Activated CD4-positive, alpha-beta T cell treated with anti-CD3 and anti-CD28 coated beads, Interleukin-2, amount 50 U/mL, for 4 hours (primary cell): ENCODE results near the gene SMTNL1.

Experiments used
- DNase-seq, 2 experiments: peaks; one replicate each; pipeline ENCODE4 v3.0.0-alpha.2; 2020

The SMTNL1 gene, protein sequence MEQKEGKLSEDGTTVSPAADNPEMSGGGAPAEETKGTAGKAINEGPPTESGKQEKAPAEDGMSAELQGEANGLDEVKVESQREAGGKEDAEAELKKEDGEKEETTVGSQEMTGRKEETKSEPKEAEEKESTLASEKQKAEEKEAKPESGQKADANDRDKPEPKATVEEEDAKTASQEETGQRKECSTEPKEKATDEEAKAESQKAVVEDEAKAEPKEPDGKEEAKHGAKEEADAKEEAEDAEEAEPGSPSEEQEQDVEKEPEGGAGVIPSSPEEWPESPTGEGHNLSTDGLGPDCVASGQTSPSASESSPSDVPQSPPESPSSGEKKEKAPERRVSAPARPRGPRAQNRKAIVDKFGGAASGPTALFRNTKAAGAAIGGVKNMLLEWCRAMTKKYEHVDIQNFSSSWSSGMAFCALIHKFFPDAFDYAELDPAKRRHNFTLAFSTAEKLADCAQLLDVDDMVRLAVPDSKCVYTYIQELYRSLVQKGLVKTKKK

DNA sequence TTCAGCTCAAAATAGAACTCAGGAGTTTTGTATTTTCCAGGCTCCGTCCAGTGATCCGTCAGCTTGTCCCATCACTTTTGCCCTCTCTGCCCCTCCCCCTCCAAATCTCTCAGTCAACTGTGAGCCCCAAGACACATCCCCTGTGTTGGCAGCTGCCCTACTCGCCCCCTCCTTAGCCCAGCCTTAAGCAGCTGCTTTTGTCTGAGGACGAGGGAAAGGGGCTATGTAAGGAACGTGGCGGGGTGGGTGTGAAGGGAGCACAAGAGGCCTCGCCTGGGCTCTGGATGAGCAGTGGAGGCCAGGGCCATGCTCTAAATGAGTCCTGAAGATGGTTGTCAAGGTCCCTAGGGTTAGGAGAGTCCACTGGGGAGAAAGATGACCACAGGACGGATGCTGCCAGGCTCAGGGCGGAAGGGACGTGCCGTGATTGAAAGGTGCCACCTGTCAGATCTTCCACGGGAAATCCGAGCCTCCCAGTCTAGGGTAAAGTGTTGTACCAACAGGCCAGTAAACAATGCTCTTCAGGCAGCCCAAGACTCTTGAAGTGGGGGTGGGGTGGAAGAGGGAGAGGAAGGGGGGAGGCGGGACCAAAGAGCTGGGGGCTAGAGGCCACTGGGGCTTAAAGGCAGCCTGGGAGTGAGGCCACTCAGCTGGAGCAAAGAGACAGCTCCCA, at the start of gene SMTNL1:
Gene SMTNL1, plus strand, starts transcription at position 649 of the 673 bp plus-strand sequence. CDS start 5,048 bp downstream, outside the sequence.
- no peak for DNase-seq

DNA sequence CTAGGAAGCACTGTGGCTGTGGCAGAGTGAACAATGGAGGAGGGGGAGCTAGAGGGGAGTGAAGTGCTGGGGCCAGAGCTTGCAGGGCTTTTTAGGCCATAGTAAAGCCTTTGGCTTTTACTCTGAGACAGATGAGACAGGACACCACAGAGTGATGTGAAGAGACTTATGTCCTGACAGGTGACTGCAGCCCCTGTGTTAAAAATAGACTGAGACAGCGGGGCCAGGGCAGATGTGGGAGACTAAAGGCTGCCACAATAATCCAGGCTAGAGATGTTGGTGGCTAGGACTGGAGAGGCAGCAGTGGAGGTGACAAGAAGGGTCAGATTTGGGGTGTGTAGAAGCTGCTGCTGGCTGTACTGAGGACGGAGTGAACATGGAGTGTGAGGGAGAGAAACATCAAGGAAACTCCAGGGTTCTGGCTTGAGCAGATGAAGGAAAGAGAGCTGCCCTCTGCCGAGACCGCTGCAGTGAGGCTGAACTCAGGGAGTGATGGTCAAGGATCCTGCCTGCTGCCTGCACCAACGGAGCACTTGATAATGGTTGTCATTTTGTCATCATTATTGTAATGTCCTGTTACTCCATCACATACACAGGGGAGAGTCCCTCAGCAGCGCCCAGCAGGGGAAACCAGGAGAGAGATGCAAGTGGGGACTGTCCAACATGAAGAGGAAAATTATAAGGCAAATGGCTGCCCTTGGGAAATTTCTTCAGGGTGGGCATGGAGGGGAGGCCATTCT, 49.3 kb upstream of the SMTNL1 start:
- DNase-seq = no peak

DNA sequence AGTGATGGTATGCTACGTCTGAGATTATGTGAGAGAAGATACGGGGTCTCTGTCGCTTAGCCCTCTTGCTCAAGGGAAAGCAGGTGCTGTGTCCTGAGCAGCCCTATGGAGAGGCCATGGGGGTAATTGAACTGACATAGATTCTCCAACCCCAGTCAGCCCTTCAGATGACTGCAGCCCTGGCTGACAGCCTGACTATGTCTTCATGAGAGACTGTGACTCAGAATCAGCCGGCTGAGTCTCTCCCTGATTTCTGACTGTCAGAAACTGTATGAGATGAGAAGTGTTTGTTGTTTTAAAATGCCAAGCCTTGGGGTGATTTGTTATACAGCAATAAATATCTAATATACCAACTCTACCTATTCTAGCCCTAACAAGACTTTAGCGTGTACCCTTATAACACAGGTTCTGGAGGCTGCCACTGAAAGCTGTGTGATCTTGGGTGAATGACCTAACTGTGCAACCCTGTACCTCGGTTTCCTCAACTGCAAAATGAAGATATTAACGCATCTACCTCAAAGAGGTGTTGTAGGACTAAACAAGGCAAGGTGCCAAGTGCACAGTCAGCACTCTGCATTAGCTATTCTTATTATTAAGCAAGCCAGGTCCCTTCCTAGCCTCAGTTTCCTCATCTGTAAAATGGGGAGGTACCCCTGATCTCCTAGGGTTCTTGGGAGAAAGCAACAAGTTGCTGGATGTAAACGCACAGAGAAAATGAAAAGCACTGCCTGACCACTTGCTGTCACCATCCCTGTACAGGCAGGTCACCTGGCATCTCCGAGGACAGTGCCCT, 46.7 kb upstream of the SMTNL1 start:
- DNase-seq = no peak

DNA sequence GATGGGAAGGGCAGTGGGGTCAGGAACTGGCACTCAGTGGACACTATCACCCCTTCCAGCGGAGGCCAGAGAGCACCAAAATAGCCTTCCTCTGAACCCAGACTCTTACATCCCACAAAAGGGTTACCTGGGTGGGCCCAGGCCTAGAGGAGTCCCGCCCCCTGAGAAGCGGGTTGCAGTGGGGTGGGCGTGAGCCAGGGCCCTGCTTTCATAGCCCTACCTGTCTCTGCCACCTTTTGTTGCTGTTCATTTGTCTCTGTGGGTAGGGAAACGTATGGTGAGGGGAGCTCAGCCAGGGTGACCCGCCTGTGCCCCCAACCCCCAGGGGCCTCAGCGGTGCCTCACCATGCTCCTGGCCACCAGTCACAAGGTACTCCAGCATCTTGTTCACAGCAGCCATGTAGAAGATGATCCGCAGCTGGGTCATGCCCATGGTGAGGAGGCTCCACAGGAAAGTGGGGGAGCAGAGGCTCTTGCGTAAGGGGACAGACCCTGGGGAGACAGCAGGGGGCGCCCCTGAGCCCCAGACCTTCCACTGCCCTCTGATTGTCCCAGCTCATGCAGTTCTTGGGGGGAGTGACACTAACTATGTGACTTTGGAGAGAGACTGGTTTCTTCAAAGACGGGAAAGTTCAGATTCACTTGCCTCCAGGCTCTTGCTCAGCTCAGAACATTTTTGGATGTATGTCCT, 45.9 kb upstream of the SMTNL1 start:
- DNase-seq = peak; percentile 36 to 41

DNA sequence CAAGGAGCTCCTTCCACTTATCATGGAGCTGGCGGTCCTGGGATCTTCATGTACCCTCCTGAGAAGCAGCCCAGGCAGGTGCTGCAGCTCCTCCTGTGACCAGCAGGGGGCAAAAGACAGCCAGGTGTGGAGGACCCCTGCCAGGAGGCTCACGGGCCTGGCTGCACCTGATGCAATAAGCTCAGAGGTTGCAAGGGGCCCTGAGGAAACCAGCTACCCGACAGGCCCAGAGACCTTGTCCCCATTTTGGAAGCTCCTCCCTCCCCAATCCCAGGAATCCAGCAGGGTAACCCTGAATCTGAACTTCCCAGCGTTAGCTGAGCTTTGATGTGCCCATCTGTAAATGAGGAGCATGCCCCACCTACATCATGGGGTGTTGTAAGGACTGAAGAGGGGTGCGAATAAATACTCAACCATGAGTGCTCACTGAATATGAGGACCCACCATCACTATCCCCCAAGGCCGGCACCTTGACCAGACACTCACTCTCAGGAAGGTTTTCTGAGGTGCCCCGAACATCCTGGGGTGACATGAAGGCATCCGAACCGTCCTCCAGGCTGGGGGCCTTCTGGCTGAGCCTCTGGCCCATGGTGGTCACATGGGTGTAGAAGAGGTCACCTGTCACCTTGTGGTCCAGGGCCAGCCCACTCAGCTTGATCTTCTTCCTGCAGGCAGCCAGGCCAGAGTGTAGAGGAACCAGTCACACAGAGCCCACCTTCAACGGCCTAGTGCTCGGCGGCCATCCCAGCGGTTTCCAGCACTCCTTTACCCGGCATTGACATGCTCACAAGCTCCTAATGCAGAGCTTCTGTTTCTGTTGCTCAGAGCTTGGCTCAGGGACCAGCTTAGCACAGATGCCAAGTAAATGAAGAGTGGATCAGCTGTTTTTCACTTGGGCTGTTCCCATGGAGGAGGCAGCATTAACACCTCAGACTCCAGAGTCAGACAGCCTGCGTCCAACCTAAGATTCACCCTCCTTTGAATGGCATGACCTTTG, 43.6 kb upstream of the SMTNL1 start:
- DNase-seq = peak; percentile 77 to 81

DNA sequence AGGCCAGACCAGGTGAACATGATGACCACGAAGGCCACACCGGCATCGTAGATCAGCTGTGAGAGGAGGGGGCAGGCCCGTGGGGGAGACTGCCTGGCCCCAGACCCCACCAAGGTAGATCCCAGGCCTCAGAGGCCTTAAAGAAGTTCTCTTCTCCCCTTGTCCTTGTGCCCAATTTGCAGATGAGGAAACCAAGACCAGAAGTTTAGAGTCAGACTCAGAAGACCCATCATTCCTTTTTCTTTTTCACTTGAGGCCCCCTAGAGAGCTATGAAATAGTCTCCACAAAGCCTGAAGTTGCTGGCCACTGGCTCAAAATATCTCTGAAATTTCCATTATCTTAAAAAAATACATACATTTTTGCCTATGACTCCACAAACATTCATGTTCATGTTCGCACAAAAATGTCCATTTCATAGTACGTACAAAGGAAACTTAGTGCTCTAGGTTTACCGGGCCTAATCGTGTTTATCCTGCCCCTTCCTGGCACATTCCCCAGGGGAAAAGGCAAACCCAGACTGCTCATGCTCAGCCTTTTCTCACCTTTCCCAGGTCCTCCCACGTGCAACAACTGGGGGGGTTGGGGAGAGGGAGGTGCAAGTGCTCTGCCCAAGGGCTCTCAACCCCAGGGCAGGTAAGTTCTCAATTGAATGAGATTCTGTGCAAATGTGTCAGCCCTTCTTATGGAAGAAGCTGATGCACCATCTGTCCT, 41.1 kb upstream of the SMTNL1 start:
- DNase-seq = no peak

DNA sequence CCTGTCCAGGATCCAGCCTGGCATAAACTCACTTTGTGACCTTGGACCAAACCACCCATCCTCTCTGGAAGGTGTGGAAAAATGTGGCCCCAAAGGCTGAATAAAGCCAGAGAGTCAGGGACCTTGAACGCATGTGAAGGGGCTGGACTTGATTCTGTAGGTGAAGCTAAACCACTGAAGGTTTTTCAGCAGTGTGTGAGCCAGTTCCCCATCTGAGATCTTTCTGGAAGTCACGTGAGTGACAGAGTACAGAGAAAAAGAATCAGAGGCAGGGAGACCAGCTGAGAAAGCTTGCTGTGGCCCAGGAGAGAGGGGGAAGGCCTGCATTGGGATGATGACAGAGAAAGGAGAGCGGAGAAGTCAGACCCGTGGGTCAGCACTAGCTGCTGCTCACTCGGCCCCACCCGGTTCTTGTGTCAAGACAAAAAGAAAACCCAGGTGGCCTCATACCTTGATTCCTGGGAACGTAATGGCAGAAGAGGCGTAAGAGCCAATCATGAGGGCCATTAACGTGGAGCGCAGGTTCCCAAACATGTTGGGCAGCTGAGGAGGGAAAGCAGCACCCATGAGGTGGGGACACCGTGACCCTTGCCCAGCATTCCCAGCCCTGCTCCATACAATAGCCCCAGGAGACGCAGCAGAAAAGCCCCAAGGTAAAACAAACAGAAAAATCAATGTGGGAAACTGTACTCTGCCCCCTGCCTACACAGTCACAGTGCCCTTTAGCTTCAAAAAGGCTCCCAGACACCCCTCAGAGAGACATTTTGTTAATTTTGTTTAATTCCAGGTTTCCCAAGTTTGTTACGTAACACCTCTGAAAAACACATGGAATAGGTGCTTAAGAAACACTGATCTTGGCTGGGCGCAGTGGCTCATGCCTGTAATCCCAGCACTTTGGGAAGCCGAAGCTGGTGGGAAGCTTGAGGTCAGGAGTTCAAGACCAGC, 39.8 kb upstream of the SMTNL1 start:
- DNase-seq = no peak

DNA sequence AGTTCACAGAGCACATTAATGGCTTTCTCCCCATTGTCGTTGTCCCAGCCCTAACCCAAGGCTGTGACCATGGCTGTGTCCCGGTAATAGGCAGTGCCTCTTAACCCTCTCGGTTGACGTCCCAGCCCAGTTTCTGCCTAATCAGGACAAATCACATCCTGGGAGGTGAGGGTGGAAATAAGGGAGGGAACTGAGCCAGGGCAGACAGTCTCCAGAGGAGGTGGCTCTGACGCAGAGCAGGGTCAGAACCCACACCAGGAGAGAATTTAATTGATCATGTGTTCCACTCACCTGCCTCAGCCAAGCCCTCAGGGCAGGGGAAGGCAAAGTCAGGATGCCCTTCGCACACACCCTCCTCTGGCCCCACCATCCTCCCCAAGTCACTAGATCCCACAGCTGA, 38.9 kb upstream of the SMTNL1 start:
- DNase-seq = no peak

DNA sequence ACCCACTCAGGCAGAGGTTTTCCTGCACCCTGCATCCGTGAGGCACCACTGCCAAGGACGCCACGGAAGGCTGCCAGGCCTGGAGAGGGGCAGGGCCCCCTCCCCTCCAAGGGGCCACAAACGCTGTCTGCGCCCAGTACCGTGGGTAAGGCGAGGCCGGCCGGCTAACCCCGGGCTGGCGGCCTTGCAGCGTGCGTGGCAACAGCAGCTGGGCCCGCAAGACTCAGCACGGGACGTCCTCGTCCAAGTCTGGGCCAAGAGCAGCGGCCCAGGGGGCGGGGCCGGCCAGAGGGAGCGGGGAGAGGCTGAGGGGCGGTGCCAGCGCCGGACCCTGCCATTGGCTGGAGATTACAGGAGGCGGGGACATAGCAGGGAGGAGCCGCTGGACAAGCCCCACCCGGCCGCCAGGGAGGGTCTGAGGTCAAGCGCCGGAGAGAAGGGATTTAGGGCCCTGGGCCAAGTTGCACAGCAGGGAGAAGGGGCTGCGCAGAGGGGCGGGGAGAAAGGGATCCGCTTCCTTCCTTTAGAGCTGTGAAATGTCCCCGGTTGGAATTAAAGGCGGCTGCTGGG, 37.9 kb upstream of the SMTNL1 start:
- DNase-seq = no peak

DNA sequence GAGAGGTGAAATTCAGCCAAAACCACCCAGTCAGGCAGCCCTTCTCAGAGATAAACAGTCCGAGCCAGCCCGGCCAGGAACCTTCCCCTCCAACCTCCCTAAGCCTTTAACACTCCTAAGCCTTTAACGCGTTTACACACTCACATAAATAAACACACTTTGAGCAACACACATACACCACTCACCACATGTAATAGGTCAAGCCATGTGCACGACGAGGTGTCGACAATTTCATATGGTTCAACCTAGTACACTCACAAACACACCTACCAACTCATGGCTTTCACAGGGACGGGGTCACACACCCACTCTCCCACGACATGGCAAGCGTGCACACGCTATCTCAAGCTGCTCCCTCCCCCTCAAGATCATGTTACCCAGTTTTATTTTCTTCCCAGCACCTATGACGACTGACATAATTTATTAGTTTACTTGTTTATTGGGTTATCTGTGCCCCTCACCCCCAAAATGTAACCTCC, 37.4 kb upstream of the SMTNL1 start:
- DNase-seq = no peak

DNA sequence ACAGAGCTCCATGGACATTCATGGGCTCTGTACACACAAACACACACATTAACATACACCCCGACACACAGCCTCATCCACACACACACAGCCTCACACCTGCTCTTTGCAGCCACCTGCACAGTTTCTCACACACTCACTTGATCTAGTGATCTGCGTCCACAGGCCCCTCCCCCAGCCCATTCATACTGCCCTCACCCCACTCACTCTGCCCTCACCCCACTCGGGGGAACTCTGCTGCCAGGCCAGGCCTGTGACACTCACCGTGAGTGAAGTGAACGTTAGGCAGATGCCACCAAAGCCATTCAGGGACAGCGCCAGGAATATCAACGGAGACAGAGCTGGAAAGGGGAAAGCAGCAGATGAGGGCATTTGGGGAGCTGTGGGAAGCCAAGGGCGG, 36.9 kb upstream of the SMTNL1 start:
- DNase-seq = no peak

DNA sequence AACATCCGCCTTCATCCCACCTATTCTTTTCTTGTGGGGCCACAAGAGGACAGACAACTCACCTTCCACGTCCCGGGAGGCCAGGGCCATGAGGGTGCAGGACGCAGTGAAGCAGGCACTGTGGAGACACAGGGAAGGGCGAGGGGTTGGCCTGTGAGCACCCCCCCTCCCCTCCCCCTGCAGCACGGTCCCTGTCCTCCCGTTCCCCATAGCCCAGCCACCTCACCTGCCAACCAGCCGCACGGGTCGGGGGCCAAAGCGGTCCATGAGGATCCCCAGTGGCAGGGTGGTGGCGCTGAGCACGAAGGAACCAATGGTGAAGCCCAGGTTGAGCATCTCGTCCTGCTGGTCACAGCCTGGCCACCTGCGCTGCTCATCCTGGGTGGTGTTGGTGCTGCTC, 36.5 kb upstream of the SMTNL1 start:
- DNase-seq = no peak

DNA sequence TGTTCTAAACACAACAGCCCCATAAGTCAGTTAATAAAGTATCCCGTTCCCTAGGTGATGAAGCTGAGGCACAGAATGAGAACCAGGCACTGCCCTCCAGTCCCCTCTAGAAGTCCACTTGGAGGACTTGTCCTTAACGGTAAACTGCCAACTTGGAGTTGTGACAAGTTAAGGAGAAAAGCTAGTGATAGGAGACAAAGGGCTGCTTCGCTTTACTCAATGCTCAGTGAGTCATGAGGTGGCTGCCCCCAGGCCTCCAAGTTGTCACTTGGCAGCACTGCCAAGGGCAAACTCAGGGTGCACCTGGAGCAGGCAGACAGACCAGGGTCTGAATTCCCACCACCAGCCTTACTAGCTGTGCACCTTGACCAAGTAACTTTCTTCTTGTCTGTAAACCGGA, 35.4 kb upstream of the SMTNL1 start:
- DNase-seq = no peak

DNA sequence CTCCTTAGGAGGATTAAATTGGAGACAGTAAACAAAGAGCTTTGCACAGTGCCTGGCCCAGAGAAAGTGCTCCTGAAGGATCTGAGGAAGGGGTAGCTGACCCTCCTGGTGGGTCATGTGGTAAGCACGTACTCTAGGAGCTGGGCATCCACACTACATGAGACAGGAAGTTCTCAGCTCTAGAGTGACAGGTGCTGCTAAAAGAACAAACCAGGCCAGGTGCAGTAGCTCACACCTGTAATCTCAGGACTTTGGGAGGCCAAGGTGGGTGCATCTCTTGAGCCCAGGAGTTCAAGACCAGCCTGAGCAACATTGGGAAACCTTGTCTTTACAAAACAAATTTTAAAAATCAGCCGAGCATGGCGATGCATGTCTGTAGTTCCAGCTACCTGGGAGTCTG, 35.0 kb upstream of the SMTNL1 start:
- no peak for DNase-seq

DNA sequence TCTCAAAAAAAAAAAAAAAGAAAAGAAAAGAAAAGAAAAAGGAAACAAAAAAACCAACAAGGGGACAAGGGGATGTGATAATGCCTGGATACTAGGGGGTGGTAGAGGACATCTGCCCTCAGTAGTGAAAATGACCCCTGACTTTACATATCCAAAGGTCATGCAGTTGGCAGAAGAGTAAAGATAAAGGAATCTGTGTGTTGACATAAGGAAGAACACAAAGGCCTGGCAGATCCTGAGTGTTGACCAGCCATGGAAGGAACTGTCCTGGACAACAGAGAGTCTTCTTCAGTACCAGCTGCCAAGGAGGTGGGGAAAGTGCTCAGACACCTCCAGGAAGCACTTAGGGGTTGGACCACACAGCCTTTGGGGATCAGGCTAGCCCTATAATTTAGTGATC, 34.5 kb upstream of the SMTNL1 start:
- no peak for DNase-seq

DNA sequence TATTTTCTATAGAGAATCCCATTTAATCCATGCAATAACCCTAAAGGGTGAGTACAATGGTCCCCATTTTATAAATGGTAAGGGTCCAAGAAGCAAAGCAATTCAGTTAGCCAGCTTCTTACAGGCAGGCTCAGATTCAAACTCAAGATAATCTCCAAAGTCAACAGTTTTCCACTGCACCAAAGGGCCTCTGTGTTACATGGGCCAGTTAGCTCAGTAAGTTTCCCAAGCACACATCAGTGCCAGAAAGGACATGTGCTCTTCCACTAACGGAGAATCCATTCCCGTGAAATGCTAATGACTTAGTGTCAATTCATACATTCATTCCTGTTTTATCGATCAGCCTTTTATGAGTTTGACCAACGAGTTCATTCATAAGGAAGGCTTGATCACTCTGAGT, 32.9 kb upstream of the SMTNL1 start:
- DNase-seq = no peak

DNA sequence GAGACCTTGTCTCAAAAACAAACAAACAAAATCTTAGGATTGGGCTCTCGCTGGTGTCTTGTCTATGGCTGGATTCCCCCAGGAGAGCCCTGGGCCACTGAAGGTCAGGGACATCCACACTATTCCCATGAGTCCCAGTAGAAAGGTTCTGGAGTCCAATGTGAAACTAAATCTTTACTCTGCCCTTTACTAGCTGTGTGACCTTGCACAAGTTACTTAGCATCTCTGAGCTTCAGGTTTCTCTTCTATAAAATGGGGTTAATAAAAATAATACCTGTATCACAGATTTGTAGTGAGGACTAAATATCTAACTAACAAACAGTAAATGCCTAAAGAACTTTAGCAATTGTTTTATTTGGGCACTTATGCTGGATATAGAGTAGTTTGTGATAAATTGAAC, 30.9 kb upstream of the SMTNL1 start:
- DNase-seq = no peak
